Natural killer cell (primary cell): ENCODE data around the gene BTBD3. TPM values are rescaled to one million over a fixed set of nuclear protein-coding genes. Genes with fewer than 3 reads are reported as not detected.

ENCODE experiments used
- ATAC-seq, 3 donors: fragments of 150-1000 bp in 2 of 3; fragments of 200-7000 bp in 1 of 3; cut with Tn5 transposase; 1 replicate in 1 of 3; 2 replicates in 2 of 3; pipeline ENCODE4 v1.10.0; 2021; ENCODE audit warnings: mild to moderate bottlenecking in 2 of 3, moderate library complexity in 2 of 3
- DNase-seq, 2 donors: peaks; one replicate each; pipeline versions ENCODE4 v3.0.0 to v3.0.0-alpha.2; 2013 to 2021; ENCODE audit warnings: mixed read lengths in 1 of 2
- H3K27ac ChIP-seq: one replicate; pipeline ENCODE4 v1.5.1; 2013; ENCODE audit warnings: mild to moderate bottlenecking, low read length
- H3K27me3 ChIP-seq: one replicate; pipeline ENCODE4 v1.6.1; 2013; ENCODE audit warnings: low read length; ENCODE audit not compliant: control insufficient read depth, insufficient read depth
- H3K36me3 ChIP-seq: one replicate; pipeline ENCODE4 v1.6.1; 2013; ENCODE audit warnings: low read length; ENCODE audit not compliant: control insufficient read depth, insufficient read depth
- H3K4me1 ChIP-seq: one replicate; pipeline ENCODE4 v1.6.1; 2013; ENCODE audit warnings: low read length; ENCODE audit not compliant: control insufficient read depth, insufficient read depth
- H3K4me3 ChIP-seq: one replicate; pipeline ENCODE4 v1.5.1; 2013; ENCODE audit warnings: low read length
- H3K9me3 ChIP-seq: one replicate; pipeline ENCODE4 v1.6.1; 2013; ENCODE audit warnings: low read length; ENCODE audit not compliant: control insufficient read depth, insufficient read depth
- H3K27ac Mint-ChIP-seq, 2 donors: one replicate each; pipeline ENCODE4 v1.8.0; 2022; ENCODE audit warnings: mild to moderate bottlenecking in 2 of 2, mixed read lengths in 2 of 2, moderate library complexity in 1 of 2
- H3K27me3 Mint-ChIP-seq, 2 donors: one replicate each; pipeline ENCODE4 v1.8.0; 2022; ENCODE audit warnings: low read depth in 2 of 2, mixed read lengths in 2 of 2
- H3K36me3 Mint-ChIP-seq: one replicate; pipeline ENCODE4 v1.8.0; 2022; ENCODE audit warnings: mixed read lengths
- H3K4me1 Mint-ChIP-seq, 2 donors: one replicate each; pipeline ENCODE4 v1.8.0; 2022; ENCODE audit warnings: mixed read lengths in 2 of 2
- H3K4me3 Mint-ChIP-seq: one replicate; pipeline ENCODE4 v1.8.0; 2022; ENCODE audit warnings: mild to moderate bottlenecking, moderate library complexity, mixed read lengths
- H3K9me3 Mint-ChIP-seq, 2 donors: one replicate each; pipeline ENCODE4 v1.8.0; 2022; ENCODE audit warnings: mixed read lengths in 2 of 2
- WGBS: methylation state at CpG from one replicate; pipeline ENCODE4 v1.1.7; 2013; ENCODE audit warnings: missing lambda C conversion rate; ENCODE audit not compliant: insufficient coverage; 5-methylcytosine and 5-hydroxymethylcytosine counted together
- intact Hi-C: fragments of 100-400 bp; cut with micrococcal nuclease; formaldehyde crosslinking; loops from one replicate; pipeline ENCODE4 v1.14.2; 2022
- total RNA-seq, 4 donors: library from RNA; stranded (reverse); fragments of 120-200 nt in 1 of 4; gene quantifications; one replicate each; pipeline versions ENCODE4 v1.2.3 to v1.2.4, GENCODE V29; 2013 to 2022
- TF ChIP-seq, protein P1 (sequence below): fragments of 200-600 bp; IDR thresholded peaks from one replicate; pipeline ENCODE4 v1.8.0; 2022; ENCODE audit warnings: antibody characterized with exemption

Gene BTBD3
- total RNA-seq, 3 donors from 2014 or later (not counting 1 experiment from before 2014, with no cell fraction given): 2.2 to 5.3 (median 3.8) TPM

DNA sequence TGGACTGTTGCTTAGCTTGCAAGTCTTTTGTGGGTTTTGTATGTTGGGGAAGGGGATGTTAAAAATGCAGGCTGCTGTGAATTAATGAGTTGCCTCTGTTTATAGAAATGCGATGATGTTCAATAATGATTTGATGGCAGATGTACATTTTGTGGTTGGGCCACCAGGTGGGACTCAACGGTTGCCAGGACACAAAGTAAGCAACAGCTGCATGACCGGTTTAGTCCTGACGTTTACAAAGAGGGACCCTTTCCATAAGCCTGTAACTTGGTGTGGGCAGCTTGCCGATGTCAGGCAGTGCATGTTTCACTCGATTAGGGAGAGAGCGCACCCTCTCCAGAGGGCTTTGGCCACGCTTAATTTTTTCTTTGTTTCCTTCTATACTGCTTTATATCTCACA is 1.3 kb downstream of the BTBD3 start:
- Histone ChIP-seq H3K4me1 (no peaks in the 10 kb centered on the region), H3K9me3 (no peaks in the 10 kb centered on the region), H3K27me3 (no peaks in the 10 kb centered on the region), H3K27ac (no peak overlapping the region), H3K36me3 (no peaks in the 10 kb centered on the region), H3K4me3 (no peak overlapping the region)
- DNase-seq: no peak
- ATAC-seq: no peak
- Mint-ChIP-seq H3K27ac (no peak overlapping the region), H3K4me1 (peaks cover 17 to 23% of the 10 kb centered on the region in 2 donors), H3K36me3 (no peaks in the 10 kb centered on the region), H3K27me3 (no peaks in the 10 kb centered on the region), H3K9me3 (no peaks in the 10 kb centered on the region), H3K4me3 (no peak overlapping the region)
- TF ChIP-seq, protein P1, sequence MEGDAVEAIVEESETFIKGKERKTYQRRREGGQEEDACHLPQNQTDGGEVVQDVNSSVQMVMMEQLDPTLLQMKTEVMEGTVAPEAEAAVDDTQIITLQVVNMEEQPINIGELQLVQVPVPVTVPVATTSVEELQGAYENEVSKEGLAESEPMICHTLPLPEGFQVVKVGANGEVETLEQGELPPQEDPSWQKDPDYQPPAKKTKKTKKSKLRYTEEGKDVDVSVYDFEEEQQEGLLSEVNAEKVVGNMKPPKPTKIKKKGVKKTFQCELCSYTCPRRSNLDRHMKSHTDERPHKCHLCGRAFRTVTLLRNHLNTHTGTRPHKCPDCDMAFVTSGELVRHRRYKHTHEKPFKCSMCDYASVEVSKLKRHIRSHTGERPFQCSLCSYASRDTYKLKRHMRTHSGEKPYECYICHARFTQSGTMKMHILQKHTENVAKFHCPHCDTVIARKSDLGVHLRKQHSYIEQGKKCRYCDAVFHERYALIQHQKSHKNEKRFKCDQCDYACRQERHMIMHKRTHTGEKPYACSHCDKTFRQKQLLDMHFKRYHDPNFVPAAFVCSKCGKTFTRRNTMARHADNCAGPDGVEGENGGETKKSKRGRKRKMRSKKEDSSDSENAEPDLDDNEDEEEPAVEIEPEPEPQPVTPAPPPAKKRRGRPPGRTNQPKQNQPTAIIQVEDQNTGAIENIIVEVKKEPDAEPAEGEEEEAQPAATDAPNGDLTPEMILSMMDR: no peak
- intact Hi-C loops: no loop called here
- 42% methylated on average over 8 of the region's 8 CpGs for WGBS

DNA sequence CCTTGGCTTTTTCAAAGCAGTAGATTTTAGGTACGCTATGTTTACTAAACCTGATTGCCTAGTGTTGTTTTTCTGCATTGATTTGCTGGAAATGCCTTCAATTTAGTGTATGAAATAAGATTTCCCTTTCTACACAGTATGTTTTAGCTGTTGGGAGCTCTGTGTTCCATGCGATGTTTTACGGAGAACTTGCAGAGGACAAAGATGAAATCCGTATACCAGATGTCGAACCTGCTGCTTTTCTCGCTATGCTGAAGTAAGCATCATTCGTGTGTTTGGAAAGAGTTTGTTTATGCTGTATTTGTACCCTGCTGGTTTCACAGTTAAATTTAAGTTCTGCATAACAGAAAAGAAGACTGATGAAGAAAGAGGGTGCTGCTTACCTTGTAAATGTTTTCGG is 1.9 kb downstream of the BTBD3 start:
- H3K27me3 ChIP-seq: no peaks in the 10 kb centered on the region
- H3K4me1 ChIP-seq: no peaks in the 10 kb centered on the region
- Mint-ChIP-seq H3K4me1 (peaks cover 17 to 23% of the 10 kb centered on the region in 2 donors), H3K9me3 (no peaks in the 10 kb centered on the region), H3K27me3 (no peaks in the 10 kb centered on the region), H3K4me3 (no peak overlapping the region), H3K27ac (no peak overlapping the region), H3K36me3 (no peaks in the 10 kb centered on the region)
- 89% methylated on average over 8 of the region's 8 CpGs for WGBS
- no peaks in the 10 kb centered on the region for H3K36me3 ChIP-seq
- no peak for DNase-seq
- ATAC-seq: no peak
- TF ChIP-seq, protein P1: no peak
- intact Hi-C loops: no loop called here
- no peak overlapping the region for H3K4me3 ChIP-seq
- H3K9me3 ChIP-seq: no peaks in the 10 kb centered on the region
- no peak overlapping the region for H3K27ac ChIP-seq

DNA sequence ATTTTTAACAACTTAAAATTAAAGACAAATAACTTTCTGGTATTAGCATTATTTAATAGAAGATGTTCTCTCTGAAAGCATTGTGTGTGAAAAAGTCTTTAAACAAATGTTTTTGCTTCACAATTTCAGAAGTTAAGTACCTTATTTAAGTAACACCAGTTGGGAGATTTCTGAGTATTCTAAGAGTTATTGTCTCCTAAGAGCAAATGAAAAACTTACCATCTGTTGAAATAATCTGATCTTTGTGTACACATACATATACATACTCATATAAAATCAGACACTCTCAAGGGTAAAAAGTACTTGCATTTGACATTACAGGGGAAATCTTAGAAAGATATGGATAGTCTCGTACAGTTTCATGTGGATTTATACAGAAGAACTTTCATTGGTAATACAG is 2.4 kb downstream of the BTBD3 start:
- Histone ChIP-seq H3K27ac (no peak overlapping the region), H3K27me3 (no peaks in the 10 kb centered on the region), H3K4me1 (no peaks in the 10 kb centered on the region), H3K36me3 (no peaks in the 10 kb centered on the region), H3K9me3 (no peaks in the 10 kb centered on the region), H3K4me3 (no peak overlapping the region)
- Mint-ChIP-seq H3K4me1 (peaks cover 17 to 23% of the 10 kb centered on the region in 2 donors), H3K27me3 (no peaks in the 10 kb centered on the region), H3K36me3 (no peaks in the 10 kb centered on the region), H3K9me3 (no peaks in the 10 kb centered on the region), H3K4me3 (no peak overlapping the region), H3K27ac (no peak overlapping the region)
- DNase-seq: no peak
- TF ChIP-seq, protein P1: no peak
- no peak for ATAC-seq
- WGBS: 100% methylated on average over 1 of the region's 1 CpG
- intact Hi-C loops: no loop called here

DNA sequence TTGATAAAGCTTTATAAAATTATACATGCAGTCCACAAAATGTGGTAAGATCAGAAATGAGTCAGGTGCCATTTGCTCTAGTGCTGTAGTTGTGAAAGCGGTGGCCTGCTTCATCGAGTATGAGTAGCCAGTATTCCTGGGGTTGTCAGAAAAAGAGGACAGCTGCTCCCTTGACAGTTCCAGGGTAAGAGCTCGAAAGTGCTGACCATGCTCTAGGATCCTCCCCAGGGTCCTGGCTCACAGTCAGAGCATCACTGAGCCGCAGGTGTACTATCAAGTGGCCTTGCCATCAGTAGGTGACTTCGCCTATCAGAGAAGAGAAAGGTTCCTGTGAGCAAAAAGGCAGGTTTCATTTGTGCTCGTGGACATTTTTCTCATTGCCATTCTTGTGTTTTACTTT is 3.6 kb downstream of the BTBD3 start:
- Mint-ChIP-seq H3K4me1 (peaks cover 12 to 19% of the 10 kb centered on the region in 2 donors), H3K36me3 (no peaks in the 10 kb centered on the region), H3K27ac (no peak overlapping the region), H3K4me3 (no peak overlapping the region), H3K27me3 (no peaks in the 10 kb centered on the region), H3K9me3 (no peaks in the 10 kb centered on the region)
- no peaks in the 10 kb centered on the region for H3K9me3 ChIP-seq
- H3K27ac ChIP-seq: no peak overlapping the region
- DNase-seq (no peak), ATAC-seq (no peak)
- WGBS: 85% methylated on average over 6 of the region's 6 CpGs
- TF ChIP-seq, protein P1: no peak
- intact Hi-C loops: no loop called here
- no peaks in the 10 kb centered on the region for H3K36me3 ChIP-seq
- H3K4me1 ChIP-seq: no peaks in the 10 kb centered on the region
- H3K4me3 ChIP-seq: no peak overlapping the region
- H3K27me3 ChIP-seq: no peaks in the 10 kb centered on the region
